HG03064 (cell line): Measurements from ENCODE around the gene HHIP.

Experiments
- ATAC-seq: cut with Tn5 transposase; IDR thresholded peaks from one replicate; pipeline ENCODE4 v1.9.1; 2021; ENCODE audit warnings: low read depth; ENCODE audit not compliant: unreplicated experiment

The HHIP gene

GRCh38 chr4:144701683-144702233 is 55.8 kb downstream of the HHIP start:
- no peak for ATAC-seq

GRCh38 chr4:144703494-144703893 is 57.5 kb downstream of the HHIP start:
- no peak for ATAC-seq

- ATAC-seq = no peak
Observed at GRCh38 chr4:144705601-144706590, 59.9 kb downstream of the HHIP start.

- no peak for ATAC-seq
Observed at GRCh38 chr4:144709159-144709558, 63.2 kb downstream of the HHIP start.

GRCh38 chr4:144709793-144710525 is 64.0 kb downstream of the HHIP start:
- ATAC-seq = no peak

GRCh38 chr4:144710526-144710912 is 64.6 kb downstream of the HHIP start:
- ATAC-seq = no peak

GRCh38 chr4:144711700-144712456 is 65.9 kb downstream of the HHIP start:
- no peak for ATAC-seq

- no peak for ATAC-seq
Observed at GRCh38 chr4:144712775-144713174, 66.8 kb downstream of the HHIP start.

- no peak for ATAC-seq
Observed at GRCh38 chr4:144714166-144714565, 68.2 kb downstream of the HHIP start.

- no peak for ATAC-seq
Observed at GRCh38 chr4:144715230-144715629, 69.3 kb downstream of the HHIP start.

GRCh38 chr4:144716778-144717177 is 70.8 kb downstream of the HHIP start:
- no peak for ATAC-seq

GRCh38 chr4:144718958-144719512 is 73.1 kb downstream of the HHIP start:
- ATAC-seq = no peak

GRCh38 chr4:144720491-144720890 is 74.5 kb downstream of the HHIP start:
- ATAC-seq = no peak

GRCh38 chr4:144721994-144722393 is 76.0 kb downstream of the HHIP start:
- ATAC-seq = no peak

- ATAC-seq = no peak
Observed at GRCh38 chr4:144723471-144723870, 77.5 kb downstream of the HHIP start.

- no peak for ATAC-seq
Observed at GRCh38 chr4:144729175-144729574, 83.2 kb downstream of the HHIP start.

GRCh38 chr4:144732584-144733428 is 86.8 kb downstream of the HHIP start:
- ATAC-seq = no peak

GRCh38 chr4:144733566-144733965 is 87.6 kb downstream of the HHIP start:
- ATAC-seq = no peak

GRCh38 chr4:144734522-144734921 is 88.6 kb downstream of the HHIP start:
- ATAC-seq = no peak
